ENCODE data around the gene LSS. TPM values are rescaled to one million over a fixed set of nuclear protein-coding genes. Genes with fewer than 3 reads are reported as not detected.

Gene LSS
- total and polyA plus RNA-seq, 2 experiments from 2014 or later, result 55.0 to 237 TPM

DNA sequence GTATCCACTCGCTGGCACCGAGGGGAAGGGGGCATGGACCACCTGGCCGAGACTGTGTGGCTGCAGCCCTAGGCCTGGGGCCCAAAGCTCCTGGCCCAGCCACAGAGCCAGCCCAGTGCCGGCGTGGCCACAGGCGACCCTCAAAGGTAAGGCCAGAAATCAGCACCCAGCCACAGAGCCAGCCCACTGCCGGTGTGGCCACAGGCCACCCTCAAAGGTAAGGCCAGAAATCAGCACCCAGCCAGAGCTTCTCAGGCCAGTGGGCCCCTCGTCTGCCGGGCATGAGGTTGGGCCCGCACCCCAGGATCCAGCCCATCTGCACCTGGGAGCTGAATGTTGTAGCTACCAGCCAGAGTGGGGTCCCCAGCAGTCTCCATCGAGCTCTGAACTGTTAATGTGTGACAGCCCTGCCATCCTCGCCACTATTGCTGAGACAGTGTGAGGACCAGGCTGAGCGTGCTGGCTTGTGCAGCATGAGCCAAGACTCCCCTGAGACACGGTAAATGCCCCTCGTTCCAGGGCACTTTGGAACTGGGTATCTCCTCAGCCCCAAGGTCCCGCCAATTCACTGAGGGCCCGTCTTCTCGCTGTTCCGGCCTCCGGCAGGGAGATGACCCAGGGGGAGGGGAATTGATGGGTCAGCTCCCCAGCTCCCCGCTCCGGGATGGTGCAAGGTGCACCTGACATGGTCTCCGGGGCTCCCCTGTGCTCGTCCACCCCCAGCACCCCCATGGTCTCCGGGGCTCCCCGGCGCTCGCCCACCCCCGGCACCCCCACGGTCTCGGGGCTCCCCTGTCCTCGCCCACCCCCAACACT is 68.5 kb downstream of the LSS start (continued):
- TF ChIP-seq, protein P1, sequence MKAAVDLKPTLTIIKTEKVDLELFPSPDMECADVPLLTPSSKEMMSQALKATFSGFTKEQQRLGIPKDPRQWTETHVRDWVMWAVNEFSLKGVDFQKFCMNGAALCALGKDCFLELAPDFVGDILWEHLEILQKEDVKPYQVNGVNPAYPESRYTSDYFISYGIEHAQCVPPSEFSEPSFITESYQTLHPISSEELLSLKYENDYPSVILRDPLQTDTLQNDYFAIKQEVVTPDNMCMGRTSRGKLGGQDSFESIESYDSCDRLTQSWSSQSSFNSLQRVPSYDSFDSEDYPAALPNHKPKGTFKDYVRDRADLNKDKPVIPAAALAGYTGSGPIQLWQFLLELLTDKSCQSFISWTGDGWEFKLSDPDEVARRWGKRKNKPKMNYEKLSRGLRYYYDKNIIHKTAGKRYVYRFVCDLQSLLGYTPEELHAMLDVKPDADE (IDR thresholded peaks at IDR 0.05), result no peak
- no peak for TF ChIP-seq STAT1 (IDR thresholded peaks at IDR 0.05; ENCODE audit: unreplicated experiment)
- TF ChIP-seq POLR2AphosphoS5 (IDR thresholded peaks at IDR 0.05; ENCODE audit: low read depth), result no peak
- no peak for TF ChIP-seq ZNF331 (CRISPR knock-in tag; IDR thresholded peaks at IDR 0.05; ENCODE audit: low read depth)
- TF ChIP-seq, protein P2, sequence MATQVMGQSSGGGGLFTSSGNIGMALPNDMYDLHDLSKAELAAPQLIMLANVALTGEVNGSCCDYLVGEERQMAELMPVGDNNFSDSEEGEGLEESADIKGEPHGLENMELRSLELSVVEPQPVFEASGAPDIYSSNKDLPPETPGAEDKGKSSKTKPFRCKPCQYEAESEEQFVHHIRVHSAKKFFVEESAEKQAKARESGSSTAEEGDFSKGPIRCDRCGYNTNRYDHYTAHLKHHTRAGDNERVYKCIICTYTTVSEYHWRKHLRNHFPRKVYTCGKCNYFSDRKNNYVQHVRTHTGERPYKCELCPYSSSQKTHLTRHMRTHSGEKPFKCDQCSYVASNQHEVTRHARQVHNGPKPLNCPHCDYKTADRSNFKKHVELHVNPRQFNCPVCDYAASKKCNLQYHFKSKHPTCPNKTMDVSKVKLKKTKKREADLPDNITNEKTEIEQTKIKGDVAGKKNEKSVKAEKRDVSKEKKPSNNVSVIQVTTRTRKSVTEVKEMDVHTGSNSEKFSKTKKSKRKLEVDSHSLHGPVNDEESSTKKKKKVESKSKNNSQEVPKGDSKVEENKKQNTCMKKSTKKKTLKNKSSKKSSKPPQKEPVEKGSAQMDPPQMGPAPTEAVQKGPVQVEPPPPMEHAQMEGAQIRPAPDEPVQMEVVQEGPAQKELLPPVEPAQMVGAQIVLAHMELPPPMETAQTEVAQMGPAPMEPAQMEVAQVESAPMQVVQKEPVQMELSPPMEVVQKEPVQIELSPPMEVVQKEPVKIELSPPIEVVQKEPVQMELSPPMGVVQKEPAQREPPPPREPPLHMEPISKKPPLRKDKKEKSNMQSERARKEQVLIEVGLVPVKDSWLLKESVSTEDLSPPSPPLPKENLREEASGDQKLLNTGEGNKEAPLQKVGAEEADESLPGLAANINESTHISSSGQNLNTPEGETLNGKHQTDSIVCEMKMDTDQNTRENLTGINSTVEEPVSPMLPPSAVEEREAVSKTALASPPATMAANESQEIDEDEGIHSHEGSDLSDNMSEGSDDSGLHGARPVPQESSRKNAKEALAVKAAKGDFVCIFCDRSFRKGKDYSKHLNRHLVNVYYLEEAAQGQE (IDR thresholded peaks at IDR 0.05; ENCODE audit: unreplicated experiment), result no peak
- TF ChIP-seq EZH2phosphoT487 (IDR thresholded peaks at IDR 0.05; ENCODE audit: unreplicated experiment), result no peak

DNA sequence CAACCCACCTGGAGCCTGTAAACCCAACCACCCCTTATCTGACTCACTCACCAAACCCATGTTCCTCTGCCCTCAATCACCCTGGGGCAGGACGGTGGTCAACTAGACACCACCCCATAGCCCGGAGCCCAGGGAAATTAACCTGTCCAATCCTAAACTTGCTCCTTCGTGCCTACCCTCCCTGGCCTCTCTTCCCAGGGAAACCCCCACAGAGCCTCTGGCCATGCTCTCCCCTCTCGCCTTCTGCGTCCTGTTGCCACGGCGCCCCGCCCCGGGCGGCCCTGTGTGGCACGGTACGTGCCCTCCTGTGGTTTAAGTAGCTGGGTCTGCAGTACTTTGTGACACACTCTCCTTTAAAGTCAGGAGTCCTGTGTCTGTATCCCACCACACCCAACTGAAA is 69.2 kb downstream of the LSS start:
- no peak overlapping the region for H3K4me2 ChIP-seq
- no peak for ATAC-seq
- H3F3A ChIP-seq (replicated peaks; ENCODE audit: low read depth), result 0 out of 2 replicates have a peak, but pooled peaks cover 4% of the 10 kb centered on the region
- Mint-ChIP-seq H3K36me3 (ENCODE audit: low read depth) (peaks cover 47% of the 10 kb centered on the region), H3K27ac (no peak overlapping the region), H3K4me1 (no peaks in the 10 kb centered on the region), H3K27me3 (ENCODE audit: insufficient read depth, low read depth, poor library complexity) (peaks cover 27% of the 10 kb centered on the region), H3K9me3 (peaks cover 20% of the 10 kb centered on the region), H3K4me3 (no peak overlapping the region)
- DNase-seq (ENCODE audit: low spot score), result no peak
- H2AFZ ChIP-seq, result no peak overlapping the region
- H3K27ac ChIP-seq (ENCODE audit: low read depth), result no peak overlapping the region
- H4K20me1 ChIP-seq (replicated peaks; ENCODE audit: insufficient read depth), result no peaks in the 10 kb centered on the region
- H3K27me3 ChIP-seq (ENCODE audit: insufficient read depth), result no peaks in the 10 kb centered on the region
- H3K9me2 ChIP-seq (ENCODE audit: insufficient read depth), result no peaks in the 10 kb centered on the region
- no peaks in the 10 kb centered on the region; the same call in 1 of the 2 replicates for H3K79me2 ChIP-seq (replicated peaks; ENCODE audit: insufficient read depth)
- H3K4me1 ChIP-seq (ENCODE audit: insufficient read depth), result no peaks in the 10 kb centered on the region
- no peaks in the 10 kb centered on the region for H3K36me3 ChIP-seq (ENCODE audit: insufficient read depth)
- no peak overlapping the region for H3K4me3 ChIP-seq
- TF ChIP-seq, protein P1 (IDR thresholded peaks at IDR 0.05), result no peak
- TF ChIP-seq NANOG (IDR thresholded peaks at IDR 0.05; ENCODE audit: borderline replicate concordance), result no peak
- TF ChIP-seq CREB1 (CRISPR knock-in tag; IDR thresholded peaks at IDR 0.05; ENCODE audit: low read depth), result no peak
- TF ChIP-seq ZNF331 (CRISPR knock-in tag; IDR thresholded peaks at IDR 0.05; ENCODE audit: low read depth), result no peak
- TF ChIP-seq STAT1 (IDR thresholded peaks at IDR 0.05; ENCODE audit: unreplicated experiment), result no peak
- no peak for TF ChIP-seq EZH2phosphoT487 (IDR thresholded peaks at IDR 0.05; ENCODE audit: unreplicated experiment)
- no peak for TF ChIP-seq JUNB (IDR thresholded peaks at IDR 0.05; ENCODE audit: unreplicated experiment)
- TF ChIP-seq, protein P3, sequence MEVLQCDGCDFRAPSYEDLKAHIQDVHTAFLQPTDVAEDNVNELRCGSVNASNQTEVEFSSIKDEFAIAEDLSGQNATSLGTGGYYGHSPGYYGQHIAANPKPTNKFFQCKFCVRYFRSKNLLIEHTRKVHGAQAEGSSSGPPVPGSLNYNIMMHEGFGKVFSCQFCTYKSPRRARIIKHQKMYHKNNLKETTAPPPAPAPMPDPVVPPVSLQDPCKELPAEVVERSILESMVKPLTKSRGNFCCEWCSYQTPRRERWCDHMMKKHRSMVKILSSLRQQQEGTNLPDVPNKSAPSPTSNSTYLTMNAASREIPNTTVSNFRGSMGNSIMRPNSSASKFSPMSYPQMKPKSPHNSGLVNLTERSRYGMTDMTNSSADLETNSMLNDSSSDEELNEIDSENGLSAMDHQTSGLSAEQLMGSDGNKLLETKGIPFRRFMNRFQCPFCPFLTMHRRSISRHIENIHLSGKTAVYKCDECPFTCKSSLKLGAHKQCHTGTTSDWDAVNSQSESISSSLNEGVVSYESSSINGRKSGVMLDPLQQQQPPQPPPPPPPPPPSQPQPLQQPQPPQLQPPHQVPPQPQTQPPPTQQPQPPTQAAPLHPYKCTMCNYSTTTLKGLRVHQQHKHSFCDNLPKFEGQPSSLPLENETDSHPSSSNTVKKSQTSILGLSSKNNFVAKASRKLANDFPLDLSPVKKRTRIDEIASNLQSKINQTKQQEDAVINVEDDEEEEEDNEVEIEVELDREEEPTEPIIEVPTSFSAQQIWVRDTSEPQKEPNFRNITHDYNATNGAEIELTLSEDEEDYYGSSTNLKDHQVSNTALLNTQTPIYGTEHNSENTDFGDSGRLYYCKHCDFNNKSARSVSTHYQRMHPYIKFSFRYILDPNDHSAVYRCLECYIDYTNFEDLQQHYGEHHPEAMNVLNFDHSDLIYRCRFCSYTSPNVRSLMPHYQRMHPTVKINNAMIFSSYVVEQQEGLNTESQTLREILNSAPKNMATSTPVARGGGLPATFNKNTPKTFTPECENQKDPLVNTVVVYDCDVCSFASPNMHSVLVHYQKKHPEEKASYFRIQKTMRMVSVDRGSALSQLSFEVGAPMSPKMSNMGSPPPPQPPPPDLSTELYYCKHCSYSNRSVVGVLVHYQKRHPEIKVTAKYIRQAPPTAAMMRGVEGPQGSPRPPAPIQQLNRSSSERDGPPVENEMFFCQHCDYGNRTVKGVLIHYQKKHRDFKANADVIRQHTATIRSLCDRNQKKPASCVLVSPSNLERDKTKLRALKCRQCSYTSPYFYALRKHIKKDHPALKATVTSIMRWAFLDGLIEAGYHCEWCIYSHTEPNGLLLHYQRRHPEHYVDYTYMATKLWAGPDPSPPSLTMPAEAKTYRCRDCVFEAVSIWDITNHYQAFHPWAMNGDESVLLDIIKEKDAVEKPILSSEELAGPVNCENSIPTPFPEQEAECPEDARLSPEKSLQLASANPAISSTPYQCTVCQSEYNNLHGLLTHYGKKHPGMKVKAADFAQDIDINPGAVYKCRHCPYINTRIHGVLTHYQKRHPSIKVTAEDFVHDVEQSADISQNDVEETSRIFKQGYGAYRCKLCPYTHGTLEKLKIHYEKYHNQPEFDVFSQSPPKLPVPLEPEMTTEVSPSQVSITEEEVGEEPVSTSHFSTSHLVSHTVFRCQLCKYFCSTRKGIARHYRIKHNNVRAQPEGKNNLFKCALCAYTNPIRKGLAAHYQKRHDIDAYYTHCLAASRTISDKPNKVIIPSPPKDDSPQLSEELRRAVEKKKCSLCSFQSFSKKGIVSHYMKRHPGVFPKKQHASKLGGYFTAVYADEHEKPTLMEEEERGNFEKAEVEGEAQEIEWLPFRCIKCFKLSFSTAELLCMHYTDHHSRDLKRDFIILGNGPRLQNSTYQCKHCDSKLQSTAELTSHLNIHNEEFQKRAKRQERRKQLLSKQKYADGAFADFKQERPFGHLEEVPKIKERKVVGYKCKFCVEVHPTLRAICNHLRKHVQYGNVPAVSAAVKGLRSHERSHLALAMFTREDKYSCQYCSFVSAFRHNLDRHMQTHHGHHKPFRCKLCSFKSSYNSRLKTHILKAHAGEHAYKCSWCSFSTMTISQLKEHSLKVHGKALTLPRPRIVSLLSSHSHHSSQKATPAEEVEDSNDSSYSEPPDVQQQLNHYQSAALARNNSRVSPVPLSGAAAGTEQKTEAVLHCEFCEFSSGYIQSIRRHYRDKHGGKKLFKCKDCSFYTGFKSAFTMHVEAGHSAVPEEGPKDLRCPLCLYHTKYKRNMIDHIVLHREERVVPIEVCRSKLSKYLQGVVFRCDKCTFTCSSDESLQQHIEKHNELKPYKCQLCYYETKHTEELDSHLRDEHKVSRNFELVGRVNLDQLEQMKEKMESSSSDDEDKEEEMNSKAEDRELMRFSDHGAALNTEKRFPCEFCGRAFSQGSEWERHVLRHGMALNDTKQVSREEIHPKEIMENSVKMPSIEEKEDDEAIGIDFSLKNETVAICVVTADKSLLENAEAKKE (CRISPR knock-in tag; IDR thresholded peaks at IDR 0.05), result no peak
